ENCODE data around the gene PRG3. TPM values are rescaled to one million over a fixed set of nuclear protein-coding genes. Genes with fewer than 3 reads are reported as not detected.

Gene PRG3
- total RNA-seq, 2 experiments from 2014 or later: not detected

DNA sequence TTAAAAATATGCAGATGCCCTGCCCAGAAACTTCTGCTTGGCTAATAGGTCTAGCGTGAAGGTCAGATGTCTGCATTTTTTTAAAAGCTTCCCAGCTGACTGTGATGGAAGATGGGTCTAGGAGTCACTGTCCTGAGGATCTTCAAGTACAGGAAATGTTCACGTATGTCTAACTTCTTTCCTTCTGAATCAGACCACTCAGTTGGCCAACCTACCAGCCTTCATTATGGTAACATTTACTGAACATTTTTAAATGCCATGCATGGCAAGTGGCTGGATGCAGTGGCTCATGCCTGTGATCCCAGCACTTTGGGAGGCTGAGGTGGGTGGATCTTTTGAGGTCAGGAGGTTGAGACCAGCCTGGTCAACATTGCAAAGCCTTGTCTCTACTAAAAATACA, 10.6 kb upstream of the PRG3 start:
- TF ChIP-seq, protein P1, sequence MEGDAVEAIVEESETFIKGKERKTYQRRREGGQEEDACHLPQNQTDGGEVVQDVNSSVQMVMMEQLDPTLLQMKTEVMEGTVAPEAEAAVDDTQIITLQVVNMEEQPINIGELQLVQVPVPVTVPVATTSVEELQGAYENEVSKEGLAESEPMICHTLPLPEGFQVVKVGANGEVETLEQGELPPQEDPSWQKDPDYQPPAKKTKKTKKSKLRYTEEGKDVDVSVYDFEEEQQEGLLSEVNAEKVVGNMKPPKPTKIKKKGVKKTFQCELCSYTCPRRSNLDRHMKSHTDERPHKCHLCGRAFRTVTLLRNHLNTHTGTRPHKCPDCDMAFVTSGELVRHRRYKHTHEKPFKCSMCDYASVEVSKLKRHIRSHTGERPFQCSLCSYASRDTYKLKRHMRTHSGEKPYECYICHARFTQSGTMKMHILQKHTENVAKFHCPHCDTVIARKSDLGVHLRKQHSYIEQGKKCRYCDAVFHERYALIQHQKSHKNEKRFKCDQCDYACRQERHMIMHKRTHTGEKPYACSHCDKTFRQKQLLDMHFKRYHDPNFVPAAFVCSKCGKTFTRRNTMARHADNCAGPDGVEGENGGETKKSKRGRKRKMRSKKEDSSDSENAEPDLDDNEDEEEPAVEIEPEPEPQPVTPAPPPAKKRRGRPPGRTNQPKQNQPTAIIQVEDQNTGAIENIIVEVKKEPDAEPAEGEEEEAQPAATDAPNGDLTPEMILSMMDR (IDR thresholded peaks at IDR 0.05): no peak
- no peaks in the 10 kb centered on the region for H3K9me3 ChIP-seq (ENCODE audit: control insufficient read depth in 1 of 2, insufficient read depth in 1 of 2, low read length in 2 of 2)
- POLR2A ChIA-PET: no interaction called here
- H3K27me3 Mint-ChIP-seq: no peaks in the 10 kb centered on the region
- no peak overlapping the region for H3K27ac ChIP-seq (ENCODE audit: low read depth in 1 of 2, low read length in 2 of 2)
- no peak overlapping the region for H3K27ac Mint-ChIP-seq
- H3K4me1 Mint-ChIP-seq (ENCODE audit: low read depth): no peaks in the 10 kb centered on the region
- H3K9me3 Mint-ChIP-seq: no peaks in the 10 kb centered on the region
- intact Hi-C loops (cut with DNase I, micrococcal nuclease): no loop called here
- no peak for DNase-seq
- H3K4me1 ChIP-seq (ENCODE audit: insufficient read depth, low read length): no peaks in the 10 kb centered on the region
- ATAC-seq (ENCODE audit: poor library complexity): no peak
- no peaks in the 10 kb centered on the region for H3K36me3 Mint-ChIP-seq (ENCODE audit: low read depth)
- no peaks in the 10 kb centered on the region for H3K27me3 ChIP-seq (ENCODE audit: control insufficient read depth in 1 of 2, insufficient read depth in 2 of 2, low read length in 2 of 2)
- no peaks in the 10 kb centered on the region for H3K36me3 ChIP-seq (ENCODE audit: insufficient read depth, low read length)
- CTCF ChIA-PET: no interaction called here
- no peak overlapping the region for H3K4me3 ChIP-seq (ENCODE audit: low read length)
- no peak overlapping the region for H3K4me3 Mint-ChIP-seq

DNA sequence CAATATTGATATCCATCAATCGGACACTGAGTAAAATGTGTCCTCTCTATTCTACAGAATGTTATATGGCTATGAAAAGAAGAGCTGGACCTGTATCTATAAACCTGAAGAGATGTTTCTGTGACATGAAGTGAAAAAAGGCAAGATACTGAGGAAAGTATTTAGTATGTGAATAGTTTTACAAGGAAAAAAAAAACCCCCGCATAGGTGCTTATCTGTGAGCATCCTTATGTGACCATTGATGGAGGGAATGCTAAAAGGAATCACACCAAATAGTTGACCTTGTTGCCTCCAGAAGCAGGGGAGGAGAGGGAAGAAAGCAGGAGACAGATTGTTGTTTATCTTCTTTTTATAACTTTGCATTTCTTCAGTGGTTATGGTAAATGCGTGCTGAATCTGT, 10.2 kb upstream of the PRG3 start:
- CTCF ChIA-PET: no interaction called here
- H3K9me3 Mint-ChIP-seq: no peaks in the 10 kb centered on the region
- H3K4me3 Mint-ChIP-seq: no peak overlapping the region

DNA sequence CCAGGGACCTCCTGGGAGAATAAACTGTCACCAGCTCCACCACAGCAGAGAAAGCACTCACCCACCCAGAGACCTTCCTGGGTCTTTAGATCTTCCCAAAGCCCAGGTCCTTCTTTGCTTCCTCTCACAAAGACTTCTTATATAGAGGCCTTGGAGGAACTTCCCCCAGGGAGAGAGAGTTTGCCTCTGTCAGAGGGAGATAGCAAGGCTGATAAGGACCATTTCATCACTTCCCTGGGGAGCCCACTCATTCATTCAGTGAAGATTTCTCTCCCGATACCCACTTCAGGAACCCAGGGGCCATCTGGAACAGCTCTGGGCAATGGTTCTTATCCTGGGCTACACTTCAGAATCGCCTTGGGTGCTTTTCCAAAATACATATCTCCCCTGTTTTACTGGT, 9.6 kb upstream of the PRG3 start, which contains the start of gene PRG2:
Gene PRG2, minus strand, starts transcription at position 116 of the 400 bp plus-strand sequence. CDS start 706 bp downstream, outside the sequence.
- Histone ChIP-seq H3K36me3 (ENCODE audit: insufficient read depth, low read length) (no peaks in the 10 kb centered on the region), H3K4me1 (ENCODE audit: insufficient read depth, low read length) (no peaks in the 10 kb centered on the region), H3K9me3 (ENCODE audit: control insufficient read depth in 1 of 2, insufficient read depth in 1 of 2, low read length in 2 of 2) (no peaks in the 10 kb centered on the region), H3K27ac (ENCODE audit: low read depth in 1 of 2, low read length in 2 of 2) (no peak within 1 kb of the TSS), H3K4me3 (ENCODE audit: low read length) (no peak within 1 kb of the TSS), H3K27me3 (ENCODE audit: control insufficient read depth in 1 of 2, insufficient read depth in 2 of 2, low read length in 2 of 2) (no peaks in the 10 kb centered on the region)
- no peak within 1 kb of the TSS for H3K27ac Mint-ChIP-seq
- ChIA-PET POLR2A (no interaction called here), CTCF (no interaction called here)
- H3K27me3 Mint-ChIP-seq: no peaks in the 10 kb centered on the region
- intact Hi-C loops (cut with DNase I, micrococcal nuclease): no loop called here
- TF ChIP-seq, protein P1 (IDR thresholded peaks at IDR 0.05): no peak
- ATAC-seq (ENCODE audit: poor library complexity) (no peak), DNase-seq (no peak)
- H3K4me1 Mint-ChIP-seq (ENCODE audit: low read depth): no peaks in the 10 kb centered on the region
- H3K9me3 Mint-ChIP-seq: no peaks in the 10 kb centered on the region
- H3K36me3 Mint-ChIP-seq (ENCODE audit: low read depth): no peaks in the 10 kb centered on the region
- no peak within 1 kb of the TSS for H3K4me3 Mint-ChIP-seq

More for the DNA sequence above, 10.2 kb upstream of the PRG3 start:
- Histone ChIP-seq H3K36me3 (ENCODE audit: insufficient read depth, low read length) (no peaks in the 10 kb centered on the region), H3K4me3 (ENCODE audit: low read length) (no peak overlapping the region), H3K9me3 (ENCODE audit: control insufficient read depth in 1 of 2, insufficient read depth in 1 of 2, low read length in 2 of 2) (no peaks in the 10 kb centered on the region), H3K4me1 (ENCODE audit: insufficient read depth, low read length) (no peaks in the 10 kb centered on the region), H3K27me3 (ENCODE audit: control insufficient read depth in 1 of 2, insufficient read depth in 2 of 2, low read length in 2 of 2) (no peaks in the 10 kb centered on the region), H3K27ac (ENCODE audit: low read depth in 1 of 2, low read length in 2 of 2) (no peak overlapping the region)
- H3K27ac Mint-ChIP-seq: no peak overlapping the region
- intact Hi-C loops (cut with DNase I, micrococcal nuclease): no loop called here
- H3K36me3 Mint-ChIP-seq (ENCODE audit: low read depth): no peaks in the 10 kb centered on the region
- no peaks in the 10 kb centered on the region for H3K27me3 Mint-ChIP-seq
- TF ChIP-seq, protein P1 (IDR thresholded peaks at IDR 0.05): no peak
- ATAC-seq (ENCODE audit: poor library complexity): no peak
- POLR2A ChIA-PET: no interaction called here
- no peaks in the 10 kb centered on the region for H3K4me1 Mint-ChIP-seq (ENCODE audit: low read depth)
- no peak for DNase-seq
